ENCODE results near the gene CETN2. TPM values are rescaled to one million over a fixed set of nuclear protein-coding genes. Genes with fewer than 3 reads are reported as not detected.

Gene CETN2
- polyA plus RNA-seq, 10 donors: 26.5 to 44.6 (median 35.1) TPM

Other genes with a start within 250 kb of the CETN2 start
- gene GABRQ, start 192.9 kb downstream of the CETN2 start, polyA plus RNA-seq (ENCODE audit: insufficient read length in 10 of 10): 1 to 10 TPM; 1.1 to 2.2 (median 1.5) TPM
- gene MAGEA3, start 132.0 kb downstream of the CETN2 start, polyA plus RNA-seq (ENCODE audit: insufficient read length in 10 of 10): not detected
- not detected for gene CSAG2, start 121.5 kb downstream of the CETN2 start, polyA plus RNA-seq (ENCODE audit: insufficient read length in 10 of 10)
- gene MAGEA2B, start 116.1 kb downstream of the CETN2 start, polyA plus RNA-seq (ENCODE audit: insufficient read length in 10 of 10): not detected
- gene CSAG1, start 97.0 kb downstream of the CETN2 start, polyA plus RNA-seq (ENCODE audit: insufficient read length in 10 of 10): not detected
- not detected for gene MAGEA12, start 97.0 kb downstream of the CETN2 start, polyA plus RNA-seq (ENCODE audit: insufficient read length in 10 of 10)
- gene MAGEA2, start 76.9 kb downstream of the CETN2 start, polyA plus RNA-seq (ENCODE audit: insufficient read length in 10 of 10): not detected
- not detected for gene CSAG3, start 71.5 kb downstream of the CETN2 start, polyA plus RNA-seq (ENCODE audit: insufficient read length in 10 of 10)
- not detected for gene MAGEA6, start 61.1 kb downstream of the CETN2 start, polyA plus RNA-seq (ENCODE audit: insufficient read length in 10 of 10)
- gene NSDHL, start 306 bp upstream of the CETN2 start, polyA plus RNA-seq (ENCODE audit: insufficient read length in 10 of 10): 10 to 100 TPM in 9 of 10 donors, 1 to 10 TPM in 1; 9.7 to 19.8 (median 11.9) TPM
- gene ZNF185, start 67.3 kb upstream of the CETN2 start, polyA plus RNA-seq (ENCODE audit: insufficient read length in 10 of 10): 10 to 100 TPM in 8 of 10 donors, 1 to 10 TPM in 2; 7.8 to 35.2 (median 22.6) TPM
- gene PNMA5, start 163.4 kb upstream of the CETN2 start, polyA plus RNA-seq (ENCODE audit: insufficient read length in 10 of 10): under 1 TPM in 4 of 10 donors, not detected in 6; 0.08 to 0.16 (median 0.12) TPM
- gene PNMA3, start 225.7 kb upstream of the CETN2 start, polyA plus RNA-seq (ENCODE audit: insufficient read length in 10 of 10): 1 to 10 TPM in 7 of 10 donors, under 1 TPM in 3; 0.41 to 1.9 (median 1.1) TPM
- 1 to 10 TPM in 9 of 10 donors, under 1 TPM in 1; 0.91 to 3.6 (median 2.4) TPM for gene PNMA6A, start 241.7 kb upstream of the CETN2 start, polyA plus RNA-seq (ENCODE audit: insufficient read length in 10 of 10)